GM12864 (cell line): ENCODE data around the gene DYRK1A.
A peak's percentile ranks its signal among the peaks of the same experiment; 100 is the strongest.

ENCODE experiments used
- DNase-seq: peaks from one replicate; pipeline ENCODE4 v3.0.0-alpha.2; 2011; ENCODE audit warnings: low read depth
- H3K4me3 ChIP-seq: 2 replicates; pipeline ENCODE4 v1.5.1; 2011; ENCODE audit warnings: mild to moderate bottlenecking, low read depth, low read length, control low read depth
- CTCF ChIP-seq: IDR thresholded peaks from 2 replicates; pipeline ENCODE4 v1.5.1; 2011; ENCODE audit warnings: low read depth, mild to moderate bottlenecking, moderate library complexity, low read length, control low read depth, inconsistent platforms; ENCODE audit errors: missing control alignments

Gene DYRK1A

DNA sequence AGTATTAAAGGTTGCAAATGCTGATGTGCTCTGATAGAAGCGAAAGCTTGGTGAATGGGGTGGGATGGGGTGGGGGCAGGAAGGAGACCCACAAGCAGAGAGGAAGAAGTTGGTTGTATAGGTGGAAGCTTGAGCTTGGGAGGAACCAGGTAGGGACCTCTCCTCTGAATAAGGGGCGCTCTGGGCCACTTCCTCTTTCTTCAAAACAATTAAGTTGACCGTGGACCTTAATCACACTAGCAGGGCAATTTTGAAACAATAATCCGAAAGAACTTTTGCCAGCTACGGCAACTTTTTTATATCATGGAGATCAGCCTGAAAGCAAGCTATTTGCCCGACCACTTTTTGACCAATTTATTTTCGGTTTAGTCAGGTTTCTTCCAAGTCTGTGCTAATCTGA lies 1.9 kb upstream of the DYRK1A start:
- no peak overlapping the region; the same call in 1 of the 2 replicates for H3K4me3 ChIP-seq
- TF ChIP-seq CTCF: no peak
- DNase-seq: no peak

GRCh38 chr21:37365517-37366481 lies 774 bp upstream of the DYRK1A start:
- H3K4me3 ChIP-seq: peak overlapping the region; percentile 64
- no peak for TF ChIP-seq CTCF
- DNase-seq: no peak

DNA sequence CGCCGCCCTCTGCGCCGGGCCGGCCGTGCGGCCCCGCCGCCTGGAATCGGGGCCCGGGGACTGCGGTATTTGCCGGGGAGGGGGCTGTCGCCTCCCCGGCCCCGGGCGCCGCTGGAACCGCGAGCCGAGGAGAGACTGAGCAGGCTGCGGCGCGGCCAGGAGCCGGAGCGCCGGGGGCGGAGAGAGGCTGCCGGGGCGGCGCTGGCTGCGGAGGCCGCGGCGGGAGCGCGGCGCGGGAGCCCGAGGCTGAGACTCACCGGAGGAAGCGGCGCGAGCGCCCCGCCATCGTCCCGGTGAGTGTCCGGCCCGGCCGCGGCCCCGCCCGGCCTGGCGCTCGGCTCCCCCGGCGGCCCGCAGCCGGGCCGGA lies 746 bp downstream of the DYRK1A start:
- no peak for DNase-seq
- peak overlapping the region; percentile 52 for H3K4me3 ChIP-seq

DNA sequence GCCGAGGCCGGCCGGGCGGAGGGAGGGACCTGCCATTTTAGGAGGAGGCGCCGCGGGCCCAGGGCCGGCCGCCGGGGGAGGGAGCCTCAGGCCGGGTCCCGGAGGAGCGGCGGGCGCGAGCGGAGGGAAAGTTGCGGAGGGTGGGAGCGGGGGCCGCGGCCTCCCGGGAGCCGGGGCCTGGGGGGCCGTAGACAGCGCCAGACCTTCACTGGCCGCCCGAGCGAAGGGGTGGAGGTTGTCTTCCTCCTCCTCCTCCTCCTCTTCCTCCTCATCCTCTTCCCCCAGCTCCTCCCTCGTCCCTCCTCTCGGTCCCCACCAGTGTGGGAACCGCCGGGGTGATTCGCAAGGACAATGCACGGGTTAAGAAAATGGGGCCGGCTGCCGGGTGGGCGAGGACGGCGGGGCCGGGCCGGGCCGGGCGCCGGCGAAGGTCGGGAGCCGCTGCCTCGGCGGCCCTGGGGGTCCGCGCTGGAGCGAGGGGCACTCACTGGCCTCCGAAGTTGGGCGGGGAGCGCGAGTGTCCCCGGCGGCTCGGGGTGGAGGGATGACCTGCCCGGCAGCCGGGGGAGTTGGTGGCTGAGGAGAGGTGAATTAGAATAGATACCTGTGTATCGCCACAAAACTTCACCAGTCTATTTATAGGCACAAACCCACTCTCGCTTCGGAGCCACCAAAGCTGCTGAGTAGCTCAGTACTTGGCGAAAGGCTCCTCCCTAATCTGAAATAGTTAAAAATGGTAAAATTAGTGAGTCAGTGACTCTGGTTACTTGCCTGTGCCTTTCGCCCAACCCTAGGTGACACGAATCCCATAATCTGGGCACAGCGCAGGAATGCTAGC lies 1.3 kb downstream of the DYRK1A start:
- H3K4me3 ChIP-seq: peak overlapping the region; percentile 52
- TF ChIP-seq CTCF: no peak
- peak; percentile 60 for DNase-seq

More for the DNA sequence above, 746 bp downstream of the DYRK1A start:
- TF ChIP-seq CTCF: no peak

- TF ChIP-seq CTCF: no peak
- H3K4me3 ChIP-seq: peak overlapping the region; percentile 52
- no peak for DNase-seq
These were observed 2.1 kb downstream of the DYRK1A start for GRCh38 chr21:37368541-37369279.

DNA sequence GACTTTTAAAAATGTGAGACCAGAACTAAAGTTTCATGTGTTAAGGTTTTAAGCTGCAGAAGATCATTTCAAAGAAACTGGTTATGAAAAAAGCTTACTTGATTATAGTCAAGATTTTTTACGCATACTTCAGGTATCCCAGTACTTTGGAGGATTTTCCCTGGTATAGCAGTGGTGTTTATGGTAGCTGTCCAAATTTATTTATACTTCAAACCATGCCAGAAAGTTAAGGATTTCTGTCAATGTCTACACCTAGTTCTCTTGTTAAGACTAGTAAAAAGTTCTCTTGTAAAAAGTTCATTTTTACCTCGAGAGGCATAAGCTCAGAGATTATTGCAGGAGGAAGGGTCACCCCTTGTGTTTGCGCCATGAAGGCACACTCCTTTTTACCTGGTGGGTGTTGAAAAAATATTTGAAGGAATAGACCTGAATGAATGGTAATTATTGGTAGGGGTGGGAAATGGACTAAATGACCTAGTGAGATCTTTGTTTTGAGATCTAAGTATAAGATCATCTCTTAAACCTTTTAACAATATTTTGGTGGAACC lies 2.8 kb downstream of the DYRK1A start:
- no peak for TF ChIP-seq CTCF
- DNase-seq: no peak
- H3K4me3 ChIP-seq: peak overlapping the region; percentile 43; the same call in 1 of the 2 replicates
